ENCODE results near the gene NACC2. TPM values are rescaled to one million over a fixed set of nuclear protein-coding genes. Genes with fewer than 3 reads are reported as not detected.

NACC2 gene
- total RNA-seq, 4 donors from 2014 or later, result 22.9 to 37.6 (median 24.8) TPM

- DNase-seq (ENCODE audit: low spot score) (no peak), ATAC-seq (ENCODE audit: low FRiP score) (no peak)
- no peak for TF ChIP-seq CTCF (IDR thresholded peaks at IDR 0.05)
Measured at GRCh38 chr9:136119883-136120393, 24.8 kb upstream of the NACC2 start.

- ATAC-seq (ENCODE audit: low FRiP score), result peak; percentile 1
- no peak for TF ChIP-seq CTCF (IDR thresholded peaks at IDR 0.05)
- DNase-seq (ENCODE audit: low spot score), result no peak
Measured at GRCh38 chr9:136119061-136119882, 24.2 kb upstream of the NACC2 start.

- peak; percentile 74 for DNase-seq (ENCODE audit: low spot score)
- no peak for TF ChIP-seq CTCF (IDR thresholded peaks at IDR 0.05)
- ATAC-seq (ENCODE audit: low FRiP score), result peak; percentile 91
Measured at GRCh38 chr9:136118320-136119060, 23.4 kb upstream of the NACC2 start, which contains the start of gene TMEM250. TSS of gene TMEM250 (minus strand) at chr9:136118875. CDS start at chr9:136116900, 1,975 bp downstream.

GRCh38 chr9:136117916-136118319, 22.8 kb upstream of the NACC2 start:
- no peak for TF ChIP-seq CTCF (IDR thresholded peaks at IDR 0.05)
- DNase-seq (ENCODE audit: low spot score), result no peak
- ATAC-seq (ENCODE audit: low FRiP score), result peak; percentile 2

GRCh38 chr9:136117291-136117915, 22.3 kb upstream of the NACC2 start:
- ATAC-seq (ENCODE audit: low FRiP score) (no peak), DNase-seq (ENCODE audit: low spot score) (no peak)
- no peak for TF ChIP-seq CTCF (IDR thresholded peaks at IDR 0.05)

- DNase-seq (ENCODE audit: low spot score), result no peak
- ATAC-seq (ENCODE audit: low FRiP score), result no peak
- no peak for TF ChIP-seq CTCF (IDR thresholded peaks at IDR 0.05)
Measured at GRCh38 chr9:136116360-136117098, 21.4 kb upstream of the NACC2 start.

Measured in omental fat pad (tissue), 4 donors.